RPMI8226 (cell line): ENCODE results near the gene MAP4K1.
"Not testable (repeated sequence)": the region's sequence is repeated elsewhere in the genome, so short reads cannot be mapped to it uniquely, and the experiment has no call there.

Experiments used
- DNase-seq: peaks from one replicate; pipeline ENCODE4 v3.0.0-alpha.2; 2015

MAP4K1 gene

GRCh38 chr19:38565691-38566105 lies 52.1 kb downstream of the MAP4K1 start:
- no peak for DNase-seq

DNA sequence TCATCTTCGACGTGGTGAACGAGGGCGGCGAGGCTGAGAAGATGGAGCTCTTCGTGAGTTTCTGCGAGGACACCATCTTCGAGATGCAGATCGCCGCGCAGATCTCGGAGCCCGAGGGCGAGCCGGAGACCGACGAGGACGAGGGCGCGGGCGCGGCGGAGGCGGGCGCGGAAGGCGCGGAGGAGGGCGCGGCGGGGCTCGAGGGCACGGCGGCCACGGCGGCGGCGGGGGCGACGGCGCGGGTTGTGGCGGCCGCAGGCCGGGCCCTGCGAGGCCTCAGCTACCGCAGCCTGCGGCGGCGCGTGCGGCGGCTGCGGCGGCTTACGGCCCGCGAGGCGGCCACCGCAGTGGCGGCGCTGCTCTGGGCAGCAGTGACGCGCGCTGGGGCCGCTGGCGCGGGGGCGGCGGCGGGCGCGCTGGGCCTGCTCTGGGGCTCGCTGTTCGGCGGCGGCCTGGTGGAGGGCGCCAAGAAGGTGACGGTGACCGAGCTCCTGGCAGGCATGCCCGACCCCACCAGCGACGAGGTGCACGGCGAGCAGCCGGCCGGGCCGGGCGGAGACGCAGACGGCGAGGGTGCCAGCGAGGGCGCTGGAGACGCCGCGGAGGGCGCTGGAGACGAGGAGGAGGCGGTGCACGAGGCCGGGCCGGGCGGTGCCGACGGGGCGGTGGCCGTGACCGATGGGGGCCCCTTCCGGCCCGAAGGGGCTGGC lies 52.6 kb downstream of the MAP4K1 start:
- DNase-seq = no peak

GRCh38 chr19:38563475-38563874 lies 54.3 kb downstream of the MAP4K1 start:
- no peak for DNase-seq

DNA sequence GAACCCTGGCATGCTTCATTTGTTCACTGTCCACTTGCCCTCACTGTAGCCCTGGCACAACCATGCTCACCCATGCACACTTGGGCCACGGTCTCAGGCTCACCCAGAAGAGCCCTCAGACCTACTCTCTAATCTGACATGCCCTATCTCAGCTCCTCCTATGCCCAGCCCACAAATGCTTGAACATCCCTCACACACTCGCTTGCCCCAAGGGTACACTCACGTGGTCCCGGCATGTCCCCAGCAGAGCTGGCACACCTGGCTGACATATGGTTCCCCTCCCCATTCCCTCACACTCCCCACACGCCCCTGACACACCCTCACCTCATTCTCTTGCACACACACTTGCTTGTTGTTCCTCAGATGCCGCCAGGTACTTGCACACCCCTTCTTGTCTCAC lies 55.7 kb downstream of the MAP4K1 start:
- DNase-seq = no peak

DNA sequence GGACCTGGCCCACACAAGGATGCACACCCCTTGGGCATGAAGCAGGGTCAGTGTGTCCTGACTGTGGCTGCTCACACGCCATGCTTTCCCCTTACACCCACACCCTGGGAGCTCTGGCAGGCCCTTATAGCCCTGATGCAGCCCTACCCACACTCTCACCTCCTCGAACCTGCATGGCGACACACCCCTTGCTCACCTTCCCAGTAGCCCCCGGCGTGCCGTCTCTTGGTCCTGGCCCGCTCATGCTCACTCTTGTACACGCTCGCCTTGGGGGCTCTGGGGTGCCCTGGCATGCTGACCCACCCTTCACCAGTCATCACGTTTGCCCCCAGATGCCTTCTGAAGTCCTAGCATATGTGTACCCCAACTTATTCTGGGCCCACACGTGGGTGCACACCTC lies 56.1 kb downstream of the MAP4K1 start:
- no peak for DNase-seq

DNA sequence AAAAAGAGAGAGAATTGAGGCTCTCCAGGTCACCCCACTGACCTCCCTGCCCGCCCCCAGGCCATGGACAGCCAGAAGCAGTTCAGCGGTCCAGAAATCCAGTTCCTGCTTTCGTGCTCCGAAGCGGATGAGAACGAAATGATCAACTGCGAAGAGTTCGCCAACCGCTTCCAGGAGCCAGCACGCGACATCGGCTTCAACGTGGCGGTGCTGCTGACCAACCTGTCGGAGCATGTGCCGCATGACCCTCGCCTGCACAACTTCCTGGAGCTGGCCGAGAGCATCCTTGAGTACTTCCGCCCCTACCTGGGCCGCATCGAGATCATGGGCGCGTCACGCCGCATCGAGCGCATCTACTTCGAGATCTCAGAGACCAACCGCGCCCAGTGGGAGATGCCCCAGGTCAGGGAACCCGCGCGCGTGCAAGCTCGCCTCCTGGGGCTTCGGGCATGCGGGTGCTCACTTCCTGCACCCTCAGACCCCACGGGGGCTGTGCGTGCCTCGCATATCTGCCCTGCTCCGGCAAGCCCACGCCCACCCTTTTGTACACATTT lies 56.6 kb downstream of the MAP4K1 start:
- DNase-seq = no peak

GRCh38 chr19:38559428-38560401 lies 58.0 kb downstream of the MAP4K1 start:
- no peak for DNase-seq

- not testable (repeated sequence) for DNase-seq
Observed at GRCh38 chr19:38558933-38559332, 58.8 kb downstream of the MAP4K1 start.

- no peak for DNase-seq
Observed at GRCh38 chr19:38557205-38557799, 60.5 kb downstream of the MAP4K1 start.

DNA sequence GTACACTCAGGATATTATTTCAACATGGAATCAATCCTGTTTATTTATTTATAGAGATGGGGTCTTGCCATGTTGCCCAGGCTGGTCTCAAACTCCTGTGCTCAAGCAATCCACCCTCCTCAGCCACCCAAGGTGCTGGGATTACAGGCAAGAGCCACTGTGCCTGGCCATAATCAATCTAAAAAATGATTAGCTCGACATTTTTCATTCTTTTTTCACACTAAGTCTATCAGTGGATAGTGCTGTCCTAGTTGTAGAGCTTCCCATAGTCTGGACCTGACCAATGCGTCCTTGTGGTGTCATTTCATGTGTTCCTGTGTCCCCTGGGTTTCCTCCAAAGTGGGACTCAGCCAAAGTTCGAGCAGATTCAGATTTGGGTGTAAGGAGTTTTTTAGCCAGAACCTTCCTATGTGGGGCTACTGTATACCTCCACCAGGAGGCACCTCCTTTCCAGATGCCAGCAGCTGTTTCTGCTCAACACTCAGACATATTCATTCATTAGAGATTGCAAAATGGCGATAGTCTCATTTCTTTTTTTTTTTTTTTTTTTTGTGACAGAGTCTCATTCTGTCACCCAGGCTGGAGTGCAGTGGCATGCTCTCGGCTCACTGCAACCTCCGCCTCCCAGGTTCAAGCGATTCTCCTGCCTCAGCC lies 61.1 kb downstream of the MAP4K1 start:
- DNase-seq = peak; percentile 34

- DNase-seq = no peak
Observed at GRCh38 chr19:38555200-38555599, 62.6 kb downstream of the MAP4K1 start.

DNA sequence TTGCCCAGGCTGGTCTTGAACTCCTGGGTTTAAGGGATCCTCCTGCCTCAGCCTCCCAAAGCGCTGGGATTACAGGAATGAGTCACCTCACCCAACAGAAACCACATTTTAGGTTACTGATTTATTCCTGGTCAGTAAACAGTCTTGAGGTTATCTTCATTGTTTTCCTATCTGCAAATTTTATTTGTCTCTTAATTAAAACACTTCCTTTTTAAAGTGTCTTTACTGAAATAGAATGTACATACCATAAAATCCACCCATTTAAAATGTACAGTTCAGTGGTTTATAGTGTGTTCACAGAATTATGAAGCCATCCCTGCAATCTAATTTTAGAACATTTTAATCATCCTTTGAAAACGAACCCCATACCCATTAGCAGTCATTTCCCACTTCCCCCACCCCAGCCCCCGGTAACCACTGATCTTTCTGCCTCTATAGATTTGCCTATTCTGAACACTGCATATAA lies 63.0 kb downstream of the MAP4K1 start:
- no peak for DNase-seq

DNA sequence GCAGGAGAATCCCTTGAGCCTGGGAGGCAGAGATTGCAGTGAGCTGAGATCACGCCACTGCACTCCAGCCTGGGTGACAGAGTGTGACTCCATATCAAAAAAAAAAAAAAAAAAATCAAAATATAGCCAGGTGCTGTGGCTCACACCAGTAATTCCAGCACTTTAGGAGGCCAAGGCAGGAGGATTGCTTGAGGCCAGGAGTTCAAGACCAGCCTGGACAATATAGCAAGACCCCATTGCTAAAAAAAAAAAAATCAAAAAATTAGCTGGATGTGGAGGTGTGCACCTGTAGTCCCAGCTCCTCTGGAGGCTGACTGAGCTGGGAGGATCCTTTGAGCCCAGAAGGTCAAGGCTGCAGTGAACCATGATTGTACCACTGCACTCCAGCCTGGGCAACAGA lies 64.5 kb downstream of the MAP4K1 start:
- DNase-seq = not testable (repeated sequence)

DNA sequence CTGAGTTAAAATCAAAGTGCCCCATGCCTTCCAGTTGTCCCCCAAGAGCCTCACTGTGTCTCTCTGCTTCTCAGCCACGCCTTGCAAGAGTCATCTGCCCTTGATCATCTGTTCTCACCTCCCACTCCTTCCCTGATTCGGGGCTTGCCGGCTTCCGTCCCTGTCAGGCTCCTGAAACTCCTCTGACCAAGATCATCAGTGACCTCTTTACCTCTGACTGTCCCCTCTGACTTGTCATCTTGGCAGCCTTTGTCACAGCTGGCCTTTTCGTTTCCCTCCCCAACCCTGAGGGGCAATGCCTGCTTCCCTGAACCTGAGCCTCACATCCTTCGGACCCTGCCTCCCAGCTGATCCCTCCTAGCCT lies 66.3 kb downstream of the MAP4K1 start:
- peak; percentile 40 for DNase-seq

DNA sequence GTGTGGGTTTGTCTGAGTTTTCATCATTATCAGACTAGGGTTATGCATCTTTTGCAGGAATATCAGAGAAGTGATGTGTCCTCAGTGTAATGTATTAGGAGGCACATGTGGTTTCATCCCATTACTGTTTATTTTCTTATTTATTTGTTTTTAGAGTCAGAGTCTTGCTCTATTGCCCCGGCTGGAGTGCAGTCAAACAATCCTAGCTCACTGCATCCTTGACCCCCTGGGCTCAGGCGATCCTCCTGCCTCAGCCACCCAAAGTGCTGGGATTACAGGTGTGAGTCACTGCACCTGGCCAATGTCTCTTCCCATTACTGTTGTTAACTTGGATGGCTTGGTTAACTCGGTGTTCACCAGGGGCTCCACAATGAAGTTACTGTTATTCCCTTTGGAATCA lies 67.4 kb downstream of the MAP4K1 start:
- DNase-seq = no peak

DNA sequence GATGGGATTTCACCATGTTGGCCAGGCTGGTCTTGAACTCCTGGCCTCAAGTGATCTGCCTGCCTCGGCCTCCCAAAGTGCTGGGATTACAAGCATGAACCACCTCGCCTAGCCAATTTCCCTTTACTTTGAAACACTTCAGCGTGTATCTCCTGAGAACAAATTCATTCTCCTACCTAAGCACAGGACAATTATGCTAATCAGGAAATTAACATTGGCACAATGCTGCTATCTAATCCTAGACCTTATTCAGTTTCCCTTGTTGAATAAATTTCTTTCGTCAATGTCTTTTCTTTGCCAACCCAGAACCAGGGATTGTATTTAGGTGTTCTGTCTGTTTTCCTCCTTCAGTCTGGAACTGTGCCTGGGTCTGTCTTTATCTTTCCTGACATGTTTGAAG lies 67.8 kb downstream of the MAP4K1 start:
- DNase-seq = no peak

DNA sequence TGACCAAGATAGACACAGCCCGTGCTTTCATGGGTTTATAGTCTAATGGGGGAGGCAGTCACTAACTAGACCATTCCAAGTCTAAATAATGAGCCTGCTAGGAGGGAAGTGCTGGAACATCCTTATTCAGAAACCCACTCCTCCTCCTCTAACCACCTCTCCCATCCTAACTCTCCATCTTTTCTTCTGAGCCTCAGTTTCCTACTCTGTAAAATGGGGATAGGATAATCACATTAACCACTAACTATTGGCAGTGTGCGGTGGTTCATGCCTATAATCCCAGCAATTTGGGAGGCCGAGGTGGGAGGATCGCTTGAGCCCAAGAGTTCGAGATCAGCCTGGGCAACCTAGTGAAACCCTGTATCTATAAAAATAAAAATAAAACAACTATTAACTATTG lies 68.7 kb downstream of the MAP4K1 start:
- no peak for DNase-seq

GRCh38 chr19:38547421-38547820 lies 70.3 kb downstream of the MAP4K1 start:
- peak; percentile 60 for DNase-seq

- no peak for DNase-seq
Observed at GRCh38 chr19:38545596-38545995, 72.2 kb downstream of the MAP4K1 start.

DNA sequence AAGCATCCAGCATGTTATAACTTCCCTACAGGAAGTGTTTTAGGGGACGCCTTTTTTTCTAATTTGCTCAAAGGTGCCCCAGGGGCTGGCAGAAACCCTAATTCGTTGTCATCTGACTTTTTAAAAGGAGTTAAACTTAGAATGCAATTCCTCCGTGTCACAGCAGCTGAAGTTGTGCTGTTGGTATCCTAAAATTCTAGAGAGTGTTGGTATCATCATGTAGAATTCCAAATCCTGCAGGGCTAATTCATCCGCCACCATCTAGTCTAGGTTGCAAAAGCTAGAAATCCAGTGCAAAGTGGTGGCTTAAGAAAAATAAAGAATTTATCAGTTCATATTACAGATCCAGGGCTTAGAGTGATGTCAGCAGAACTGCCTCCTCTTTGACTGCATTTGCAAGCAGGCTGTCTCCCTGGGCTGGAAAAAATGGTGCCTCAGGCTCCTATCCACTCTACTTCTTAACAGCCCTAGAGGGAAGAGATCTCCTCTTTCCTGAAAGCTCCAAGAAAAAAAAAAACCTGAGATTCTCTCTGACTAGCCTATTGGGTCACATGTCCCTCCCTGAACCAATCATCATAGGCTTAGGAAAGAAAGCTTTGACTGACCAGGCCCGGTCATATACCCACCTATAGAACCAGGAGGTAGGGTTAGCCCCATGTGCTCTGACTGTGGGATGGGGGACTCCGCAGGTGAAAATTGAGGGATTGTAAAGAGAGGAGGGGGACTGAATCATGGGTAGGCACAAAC lies 73.0 kb downstream of the MAP4K1 start:
- peak; percentile 63 for DNase-seq

DNA sequence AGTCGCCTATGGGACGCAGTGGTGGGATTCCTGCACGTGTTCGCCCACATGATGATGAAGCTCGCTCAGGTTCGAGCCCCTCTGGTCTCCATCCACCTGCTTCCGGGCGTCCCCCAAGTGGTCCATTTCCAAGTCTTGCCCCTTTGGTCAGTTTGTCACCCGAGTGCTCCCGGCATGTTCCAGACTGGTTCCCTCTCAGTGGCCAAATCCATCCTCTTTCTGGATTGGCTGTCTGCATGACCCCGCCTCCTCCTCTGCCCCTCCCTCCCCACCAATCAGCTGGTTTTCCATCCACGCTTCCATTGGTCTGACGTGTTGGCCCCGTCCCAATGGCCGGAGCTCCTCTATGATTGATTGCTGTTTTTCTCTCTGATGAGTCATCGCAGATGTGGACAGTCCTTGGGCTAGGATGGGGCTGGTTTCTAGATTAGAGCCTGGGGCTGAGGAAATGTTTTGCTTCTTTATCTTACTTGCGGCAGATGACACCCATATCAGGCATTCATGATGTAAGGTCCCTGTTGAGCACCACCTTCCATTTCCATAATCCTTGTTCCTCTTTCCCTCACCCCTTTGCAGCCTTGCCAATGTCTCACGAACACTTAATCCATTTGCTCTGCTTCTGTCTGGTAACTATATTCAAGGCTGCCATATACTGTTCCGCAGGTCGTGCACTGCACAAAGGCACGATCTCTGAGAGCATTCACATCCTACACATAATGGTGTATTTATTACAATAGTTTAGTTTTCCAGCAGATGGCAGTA lies 73.8 kb downstream of the MAP4K1 start:
- peak; percentile 55 for DNase-seq
